HG02884 (cell line): ENCODE results near the gene KCNT1.

ENCODE experiments used
- ATAC-seq: cut with Tn5 transposase; IDR thresholded peaks from one replicate; pipeline ENCODE4 v1.9.1; 2021; ENCODE audit warnings: mild to moderate bottlenecking, moderate library complexity; ENCODE audit not compliant: unreplicated experiment

Gene KCNT1

GRCh38 chr9:135744333-135745070, 42.5 kb downstream of the KCNT1 start:
- ATAC-seq = no peak

- no peak for ATAC-seq
Observed at GRCh38 chr9:135745189-135745588, 43.2 kb downstream of the KCNT1 start.

- ATAC-seq = no peak
Observed at GRCh38 chr9:135745686-135746324, 43.8 kb downstream of the KCNT1 start.

GRCh38 chr9:135746565-135746964, 44.6 kb downstream of the KCNT1 start:
- no peak for ATAC-seq

- ATAC-seq = no peak
Observed at GRCh38 chr9:135747311-135747710, 45.3 kb downstream of the KCNT1 start.

GRCh38 chr9:135748676-135749075, 46.7 kb downstream of the KCNT1 start:
- ATAC-seq = no peak

GRCh38 chr9:135749171-135750045, 47.4 kb downstream of the KCNT1 start:
- no peak for ATAC-seq

GRCh38 chr9:135750786-135751185, 48.8 kb downstream of the KCNT1 start:
- no peak for ATAC-seq

GRCh38 chr9:135751501-135751900, 49.5 kb downstream of the KCNT1 start:
- ATAC-seq = no peak

- ATAC-seq = no peak
Observed at GRCh38 chr9:135752281-135753204, 50.6 kb downstream of the KCNT1 start.

GRCh38 chr9:135753391-135754105, 51.6 kb downstream of the KCNT1 start:
- no peak for ATAC-seq

- ATAC-seq = no peak
Observed at GRCh38 chr9:135756576-135756975, 54.6 kb downstream of the KCNT1 start.

- no peak for ATAC-seq
Observed at GRCh38 chr9:135757356-135757755, 55.4 kb downstream of the KCNT1 start.

GRCh38 chr9:135758056-135758455, 56.1 kb downstream of the KCNT1 start:
- no peak for ATAC-seq

- no peak for ATAC-seq
Observed at GRCh38 chr9:135758870-135759269, 56.9 kb downstream of the KCNT1 start.

GRCh38 chr9:135759676-135760300, 57.8 kb downstream of the KCNT1 start:
- ATAC-seq = no peak

- no peak for ATAC-seq
Observed at GRCh38 chr9:135760465-135760864, 58.5 kb downstream of the KCNT1 start.

- ATAC-seq = no peak
Observed at GRCh38 chr9:135761150-135761844, 59.3 kb downstream of the KCNT1 start.

- ATAC-seq = no peak
Observed at GRCh38 chr9:135761845-135762168, 59.8 kb downstream of the KCNT1 start.
